GM06990 (cell line): ENCODE results near the gene KCNF1.

ENCODE experiments used
- DNase-seq: peaks from one replicate; pipeline ENCODE4 v3.0.0-alpha.2; 2011; ENCODE audit not compliant: insufficient read length; ENCODE audit errors: extremely low read depth
- H3K27me3 ChIP-seq: replicated peaks from 2 replicates; pipeline ENCODE4 v1.6.0; 2011; ENCODE audit warnings: low read length; ENCODE audit not compliant: control insufficient read depth, insufficient read depth
- H3K36me3 ChIP-seq: 2 replicates; pipeline ENCODE4 v1.5.1; 2011; ENCODE audit warnings: low read length; ENCODE audit not compliant: control insufficient read depth, insufficient read depth
- H3K4me3 ChIP-seq: replicated peaks from 2 replicates; pipeline ENCODE4 v1.5.1; 2011; ENCODE audit warnings: low read depth, mild to moderate bottlenecking, control low read depth, low read length
- CTCF ChIP-seq: IDR thresholded peaks from 2 replicates; pipeline ENCODE4 v1.5.1; 2011; ENCODE audit warnings: low read length, control low read depth, mild to moderate bottlenecking, inconsistent platforms; ENCODE audit not compliant: insufficient read depth, poor library complexity, severe bottlenecking

Gene KCNF1

GRCh38 chr2:10919771-10920621 lies 8.3 kb downstream of the KCNF1 start:
- Histone ChIP-seq H3K27me3 (no peaks in the 10 kb centered on the region; the same call in none of the 2 replicates), H3K36me3 (no peaks in the 10 kb centered on the region), H3K4me3 (no peak overlapping the region)
- DNase-seq: no peak
- TF ChIP-seq CTCF: no peak

- H3K36me3 ChIP-seq: no peaks in the 10 kb centered on the region
- no peak overlapping the region for H3K4me3 ChIP-seq
- TF ChIP-seq CTCF: no peak
- DNase-seq: no peak
- H3K27me3 ChIP-seq: no peaks in the 10 kb centered on the region; the same call in none of the 2 replicates
Measured at GRCh38 chr2:10920764-10921388, 9.1 kb downstream of the KCNF1 start.

- Histone ChIP-seq H3K36me3 (no peaks in the 10 kb centered on the region), H3K27me3 (no peaks in the 10 kb centered on the region; the same call in none of the 2 replicates), H3K4me3 (no peak overlapping the region)
- no peak for DNase-seq
- TF ChIP-seq CTCF: no peak
Measured at GRCh38 chr2:10921525-10921924, 9.8 kb downstream of the KCNF1 start.

GRCh38 chr2:10922307-10923007 lies 10.7 kb downstream of the KCNF1 start:
- no peak for TF ChIP-seq CTCF
- no peaks in the 10 kb centered on the region; the same call in none of the 2 replicates for H3K27me3 ChIP-seq

GRCh38 chr2:10923008-10923375 lies 11.3 kb downstream of the KCNF1 start:
- no peak for DNase-seq
- no peaks in the 10 kb centered on the region for H3K36me3 ChIP-seq
- H3K27me3 ChIP-seq: no peaks in the 10 kb centered on the region; the same call in none of the 2 replicates
- no peak overlapping the region for H3K4me3 ChIP-seq
- TF ChIP-seq CTCF: no peak

More at GRCh38 chr2:10922307-10923007, 10.7 kb downstream of the KCNF1 start:
- Histone ChIP-seq H3K36me3 (no peaks in the 10 kb centered on the region), H3K4me3 (no peak overlapping the region)
- no peak for DNase-seq
